ENCODE data around the gene RBCK1. TPM values are rescaled to one million over a fixed set of nuclear protein-coding genes. Genes with fewer than 3 reads are reported as not detected.

The RBCK1 gene
- total RNA-seq, 4 donors from 2014 or later = 133 to 254 (median 154) TPM

DNA sequence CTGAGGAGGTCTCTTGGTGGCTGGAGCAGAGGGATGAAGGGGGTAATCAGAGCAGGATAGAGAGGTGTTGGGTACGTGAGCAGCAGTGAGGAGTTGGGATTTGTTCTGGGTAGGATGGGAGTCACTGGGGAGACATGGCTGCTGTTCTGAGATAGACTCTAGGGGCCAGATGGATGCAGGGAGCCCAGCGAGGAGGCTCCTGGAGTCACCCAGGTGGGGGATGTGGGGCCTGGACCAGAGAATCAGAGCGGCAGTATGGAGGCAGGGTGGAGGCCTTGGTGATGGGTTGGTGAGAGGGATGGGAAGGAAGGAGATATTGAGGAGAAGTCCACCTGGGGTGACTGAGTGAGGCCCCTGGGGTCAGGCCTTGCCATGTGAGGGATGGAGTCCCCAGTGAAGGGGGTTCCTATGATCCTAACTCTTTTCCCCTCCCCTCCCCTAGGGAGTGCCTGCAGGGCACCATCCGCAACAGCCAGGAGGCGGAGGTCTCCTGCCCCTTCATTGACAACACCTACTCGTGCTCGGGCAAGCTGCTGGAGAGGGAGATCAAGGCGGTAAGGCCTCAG, 13.7 kb downstream of the RBCK1 start:
- H3K4me3 ChIP-seq = no peak overlapping the region
- H3K27ac ChIP-seq = no peak overlapping the region
- peaks cover 0 to 85% (median 3%) of the 10 kb centered on the region in 3 donors for H3K36me3 ChIP-seq
- no peaks in the 10 kb centered on the region for H3K9me3 ChIP-seq
- DNase-seq = no peak
- H3K4me1 ChIP-seq = no peaks in the 10 kb centered on the region
- no peaks in the 10 kb centered on the region for H3K27me3 ChIP-seq
- TF ChIP-seq, protein P1, sequence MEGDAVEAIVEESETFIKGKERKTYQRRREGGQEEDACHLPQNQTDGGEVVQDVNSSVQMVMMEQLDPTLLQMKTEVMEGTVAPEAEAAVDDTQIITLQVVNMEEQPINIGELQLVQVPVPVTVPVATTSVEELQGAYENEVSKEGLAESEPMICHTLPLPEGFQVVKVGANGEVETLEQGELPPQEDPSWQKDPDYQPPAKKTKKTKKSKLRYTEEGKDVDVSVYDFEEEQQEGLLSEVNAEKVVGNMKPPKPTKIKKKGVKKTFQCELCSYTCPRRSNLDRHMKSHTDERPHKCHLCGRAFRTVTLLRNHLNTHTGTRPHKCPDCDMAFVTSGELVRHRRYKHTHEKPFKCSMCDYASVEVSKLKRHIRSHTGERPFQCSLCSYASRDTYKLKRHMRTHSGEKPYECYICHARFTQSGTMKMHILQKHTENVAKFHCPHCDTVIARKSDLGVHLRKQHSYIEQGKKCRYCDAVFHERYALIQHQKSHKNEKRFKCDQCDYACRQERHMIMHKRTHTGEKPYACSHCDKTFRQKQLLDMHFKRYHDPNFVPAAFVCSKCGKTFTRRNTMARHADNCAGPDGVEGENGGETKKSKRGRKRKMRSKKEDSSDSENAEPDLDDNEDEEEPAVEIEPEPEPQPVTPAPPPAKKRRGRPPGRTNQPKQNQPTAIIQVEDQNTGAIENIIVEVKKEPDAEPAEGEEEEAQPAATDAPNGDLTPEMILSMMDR (IDR thresholded peaks at IDR 0.05) = no peak
- TF ChIP-seq POLR2A (IDR thresholded peaks at IDR 0.05) = no peak

DNA sequence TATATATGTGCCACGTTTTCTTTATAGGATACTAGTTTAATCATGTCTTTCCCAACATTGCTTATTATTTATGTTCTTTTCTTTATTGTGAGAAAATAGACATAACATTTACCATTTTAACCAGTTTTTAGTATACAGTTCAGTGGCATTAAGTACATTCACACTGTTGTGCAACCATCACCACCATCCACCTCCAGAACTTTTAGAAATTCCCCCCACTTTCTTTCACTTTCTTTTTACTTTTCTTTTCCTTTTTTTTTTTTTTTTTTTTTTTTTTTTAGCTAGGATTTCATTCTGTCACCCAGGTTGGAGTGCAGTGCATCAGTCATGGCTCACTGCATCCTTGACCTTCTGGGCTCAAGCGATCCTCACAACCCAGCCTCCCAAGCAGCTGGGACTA, 18.5 kb downstream of the RBCK1 start:
- no peak for DNase-seq

DNA sequence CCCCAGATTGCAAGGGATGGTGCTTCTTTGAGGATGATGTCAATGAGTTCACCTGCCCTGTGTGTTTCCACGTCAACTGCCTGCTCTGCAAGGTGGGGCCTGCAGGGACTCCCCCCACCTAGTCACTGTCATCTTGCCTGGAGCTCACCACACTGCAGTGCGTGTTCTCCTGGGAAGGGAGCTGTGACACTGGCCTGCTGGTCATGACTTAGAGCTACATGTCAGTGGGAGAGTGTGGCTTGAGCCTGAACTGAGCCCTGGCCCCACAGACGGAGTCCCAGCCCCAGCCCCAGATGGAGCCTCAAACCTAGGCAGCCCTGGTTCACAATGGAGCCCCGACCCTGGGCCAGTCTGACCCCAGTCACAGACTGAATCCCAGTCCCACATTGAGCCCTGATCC, 19.3 kb downstream of the RBCK1 start:
- H3K27ac ChIP-seq = no peak overlapping the region
- no peaks in the 10 kb centered on the region for H3K4me1 ChIP-seq
- H3K27me3 ChIP-seq = no peaks in the 10 kb centered on the region
- DNase-seq = no peak
- H3K9me3 ChIP-seq = no peaks in the 10 kb centered on the region
- H3K4me3 ChIP-seq = no peak overlapping the region
- peaks cover 0 to 83% (median 0%) of the 10 kb centered on the region in 3 donors for H3K36me3 ChIP-seq
- TF ChIP-seq POLR2A (IDR thresholded peaks at IDR 0.05) = no peak
- TF ChIP-seq, protein P1 (IDR thresholded peaks at IDR 0.05) = no peak

More for the DNA sequence above, 18.5 kb downstream of the RBCK1 start:
- H3K27me3 ChIP-seq = no peaks in the 10 kb centered on the region
- TF ChIP-seq, protein P1 (IDR thresholded peaks at IDR 0.05) = no peak
- no peak for TF ChIP-seq POLR2A (IDR thresholded peaks at IDR 0.05)
- no peak overlapping the region for H3K4me3 ChIP-seq
- H3K9me3 ChIP-seq = no peaks in the 10 kb centered on the region
- H3K4me1 ChIP-seq = no peaks in the 10 kb centered on the region
- H3K36me3 ChIP-seq = peaks cover 0 to 89% (median 0%) of the 10 kb centered on the region in 3 donors
- H3K27ac ChIP-seq = no peak overlapping the region

DNA sequence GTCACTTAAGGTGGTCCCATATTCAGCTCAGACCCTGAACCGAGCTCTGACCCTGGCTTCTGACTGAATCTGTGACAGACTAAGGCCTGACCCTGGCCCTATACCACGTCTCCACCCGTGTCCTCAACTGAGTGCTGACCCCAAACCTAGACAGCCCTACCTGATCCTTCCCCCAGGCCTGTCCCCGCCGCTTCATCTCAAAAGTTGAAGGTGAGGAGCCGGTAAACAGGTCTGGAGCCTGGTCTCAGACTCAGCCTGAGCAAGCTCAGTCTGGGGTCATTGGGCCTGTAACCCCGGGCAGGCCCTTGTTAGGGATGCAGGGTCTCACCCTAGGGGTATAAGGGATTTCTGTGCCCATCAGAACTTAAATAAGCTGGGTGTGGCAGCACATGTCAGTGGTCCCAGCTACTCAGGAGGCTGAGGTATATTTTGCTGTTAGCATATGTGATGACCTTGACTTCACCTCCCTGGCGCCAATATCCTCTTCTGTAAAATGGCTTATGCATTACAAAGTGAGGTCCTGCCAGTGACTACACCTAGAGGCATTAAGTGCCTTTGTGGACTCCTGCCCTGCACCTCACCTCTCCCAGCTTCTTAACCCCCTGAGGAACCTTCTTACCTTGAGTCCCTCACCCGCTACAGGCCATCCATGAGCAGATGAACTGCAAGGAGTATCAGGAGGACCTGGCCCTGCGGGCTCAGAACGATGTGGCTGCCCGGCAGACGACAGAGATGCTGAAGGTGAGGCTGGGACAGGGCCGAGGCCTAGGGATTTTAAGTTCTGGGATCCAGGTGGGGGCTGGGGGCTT, 20.0 kb downstream of the RBCK1 start:
- H3K36me3 ChIP-seq = peaks cover 0 to 77% (median 0%) of the 10 kb centered on the region in 3 donors
- no peaks in the 10 kb centered on the region for H3K27me3 ChIP-seq
- H3K27ac ChIP-seq = no peak overlapping the region
- H3K4me3 ChIP-seq = no peak overlapping the region
- no peaks in the 10 kb centered on the region for H3K4me1 ChIP-seq
- no peak for DNase-seq
- no peaks in the 10 kb centered on the region for H3K9me3 ChIP-seq
- no peak for TF ChIP-seq POLR2A (IDR thresholded peaks at IDR 0.05)
- TF ChIP-seq, protein P1 (IDR thresholded peaks at IDR 0.05) = no peak

DNA sequence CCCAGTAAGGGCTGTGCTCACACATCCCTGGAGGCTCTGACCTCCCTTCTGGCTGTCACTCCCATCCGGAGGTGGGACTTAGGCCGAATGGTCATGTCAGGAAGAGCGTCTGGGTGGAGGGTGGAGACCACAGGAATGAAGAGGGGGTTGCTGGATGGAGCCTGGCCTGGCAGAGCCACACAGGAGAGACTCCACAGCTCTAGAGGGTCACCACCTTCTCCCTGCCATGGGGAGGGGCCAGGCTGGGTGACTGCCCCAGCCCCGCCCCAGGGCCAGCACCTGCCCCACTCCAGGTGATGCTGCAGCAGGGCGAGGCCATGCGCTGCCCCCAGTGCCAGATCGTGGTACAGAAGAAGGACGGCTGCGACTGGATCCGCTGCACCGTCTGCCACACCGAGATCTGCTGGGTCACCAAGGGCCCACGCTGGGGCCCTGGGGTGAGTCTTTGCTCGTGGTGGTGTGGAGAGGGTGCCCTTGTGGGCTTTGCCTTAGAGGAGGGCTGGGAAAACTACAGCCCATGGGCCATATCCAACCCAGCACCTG, 20.6 kb downstream of the RBCK1 start:
- peaks cover 0 to 6% (median 0%) of the 10 kb centered on the region in 4 donors for H3K4me1 ChIP-seq
- no peaks in the 10 kb centered on the region for H3K9me3 ChIP-seq
- H3K27me3 ChIP-seq = no peaks in the 10 kb centered on the region
- no peak overlapping the region for H3K27ac ChIP-seq
- DNase-seq = peak in 1 of 3 donors; percentile 42
- H3K36me3 ChIP-seq = peaks cover 0 to 70% (median 0%) of the 10 kb centered on the region in 3 donors
- H3K4me3 ChIP-seq = no peak overlapping the region
- no peak for TF ChIP-seq POLR2A (IDR thresholded peaks at IDR 0.05)
- TF ChIP-seq, protein P1 (IDR thresholded peaks at IDR 0.05) = no peak
